H1 (cell line): ENCODE data around the gene SMYD4. TPM values are rescaled to one million over a fixed set of nuclear protein-coding genes. Genes with fewer than 3 reads are reported as not detected.

Experiments
- CTCF ChIA-PET: fragments of 300-600 bp; sonication (Branson Sonifier 250); formaldehyde crosslinking; loops from one replicate; lab custom pipeline; 2021; ENCODE audit not compliant: partially characterized antibody; lab: Charles Lee
- POLR2A ChIA-PET: fragments of 300-600 bp; sonication (Branson Sonifier 250); formaldehyde crosslinking; loops from one replicate; lab custom pipeline; 2021; ENCODE audit warnings: inconsistent platforms; ENCODE audit not compliant: partially characterized antibody; lab: Charles Lee
- DNase-seq, 2 experiments: peaks; one replicate each; pipeline versions ENCODE4 v3.0.0 to v3.0.0-alpha.2; 2010 to 2022; ENCODE audit warnings: low spot score in 2 of 2, low read depth in 1 of 2, mixed read lengths in 1 of 2
- FAIRE-seq: peaks from 2 replicates; lab custom pipeline; 2011; peaks lifted over from hg19 to GRCh38; lab: Jason Lieb, UNC
- H2AFZ ChIP-seq: 2 replicates; pipeline ENCODE4 v1.8.1; 2012; ENCODE audit warnings: low read length, inconsistent platforms
- H2AK5ac ChIP-seq: 2 replicates; pipeline ENCODE4 v1.6.1; 2013; ENCODE audit warnings: low read depth, low read length
- H2BK120ac ChIP-seq: replicated peaks from 2 replicates; pipeline ENCODE3; 2013; ENCODE audit warnings: low read depth, low read length, inconsistent platforms
- H2BK12ac ChIP-seq: 2 replicates; pipeline ENCODE4 v1.6.1; 2013; ENCODE audit warnings: low read depth, low read length
- H2BK15ac ChIP-seq: 2 replicates; pipeline ENCODE4 v1.6.1; 2013; ENCODE audit warnings: low read length
- H2BK20ac ChIP-seq: 2 replicates; pipeline ENCODE4 v1.6.1; 2013; ENCODE audit warnings: low read length
- H2BK5ac ChIP-seq: 2 replicates; pipeline ENCODE4 v1.6.1; 2013; ENCODE audit warnings: low read depth, low read length
- H3K14ac ChIP-seq: 2 replicates; pipeline ENCODE4 v1.6.1; 2013; ENCODE audit warnings: inconsistent platforms; ENCODE audit not compliant: insufficient read length
- H3K18ac ChIP-seq: 2 replicates; pipeline ENCODE4 v1.6.1; 2013; ENCODE audit warnings: low read length; ENCODE audit errors: extremely low read depth
- H3K23ac ChIP-seq: 2 replicates; pipeline ENCODE4 v1.6.1; 2013; ENCODE audit warnings: inconsistent platforms; ENCODE audit not compliant: insufficient read length
- H3K23me2 ChIP-seq: 2 replicates; pipeline ENCODE4 v1.6.1; 2013; ENCODE audit warnings: low read depth, low read length
- H3K27ac ChIP-seq: 2 replicates; pipeline ENCODE4 v1.6.1; 2011; ENCODE audit warnings: low read depth, low read length, inconsistent platforms
- H3K27me3 ChIP-seq, 4 experiments: replicated peaks in 1 of 4; 1 replicate in 1 of 4; 2 replicates in 3 of 4; pipeline versions ENCODE4 v1.6.1 to v1.8.1; 2011 to 2013; ENCODE audit warnings: low read length in 3 of 4, mild to moderate bottlenecking in 3 of 4, inconsistent platforms in 2 of 4, mixed read lengths in 2 of 4, moderate library complexity in 1 of 4; ENCODE audit not compliant: control insufficient read depth in 3 of 4, insufficient read depth in 3 of 4; ENCODE audit errors: extremely low read depth in 1 of 4
- H3K36me3 ChIP-seq, 4 experiments: 2 replicates each; pipeline versions ENCODE4 v1.6.1 to v1.8.1; 2011 to 2013; ENCODE audit warnings: mild to moderate bottlenecking in 4 of 4, low read length in 3 of 4, moderate library complexity in 2 of 4, control low read depth in 1 of 4, inconsistent platforms in 1 of 4; ENCODE audit not compliant: insufficient read depth in 4 of 4, control insufficient read depth in 2 of 4
- H3K4ac ChIP-seq: replicated peaks from 2 replicates; pipeline ENCODE3; 2013; ENCODE audit warnings: low read length, low read depth, mixed read lengths, inconsistent platforms; ENCODE audit not compliant: insufficient read length
- H3K4me1 ChIP-seq, 4 experiments: replicated peaks in 1 of 4; 1 replicate in 1 of 4; 2 replicates in 3 of 4; pipeline versions ENCODE4 v1.6.1 to v1.8.1; 2011 to 2013; ENCODE audit warnings: low read length in 3 of 4, inconsistent platforms in 2 of 4, mixed read lengths in 1 of 4; ENCODE audit not compliant: insufficient read depth in 4 of 4, control insufficient read depth in 3 of 4
- H3K4me2 ChIP-seq, 2 experiments: 2 replicates each; pipeline versions ENCODE4 v1.6.1 to v1.8.1; 2011 to 2013; ENCODE audit warnings: low read depth in 2 of 2, low read length in 2 of 2, control low read depth in 1 of 2, inconsistent platforms in 1 of 2, mild to moderate bottlenecking in 1 of 2; ENCODE audit not compliant: insufficient read depth in 1 of 2
- H3K4me3 ChIP-seq, 4 experiments: fragments of 200-600, 300-600 bp in 1 of 4; sonication (generic), shearing (Covaris generic), sonication (Bioruptor Twin) in 1 of 4; 2 replicates each; pipeline versions ENCODE4 v1.5.1 to v1.8.1; 2011 to 2016; ENCODE audit warnings: low read length in 4 of 4, low read depth in 3 of 4, control low read depth in 2 of 4, inconsistent platforms in 2 of 4, mild to moderate bottlenecking in 2 of 4, mixed read lengths in 1 of 4, moderate library complexity in 1 of 4; ENCODE audit not compliant: insufficient read depth in 2 of 4; ENCODE audit errors: extremely low read depth in 1 of 4
- H3K56ac ChIP-seq: replicated peaks from 2 replicates; pipeline ENCODE3; 2013; ENCODE audit warnings: low read depth, mild to moderate bottlenecking, mixed read lengths, low read length, inconsistent platforms; ENCODE audit not compliant: insufficient read length
- H3K79me1 ChIP-seq: 2 replicates; pipeline ENCODE4 v1.6.1; 2013; ENCODE audit warnings: low read depth, low read length, control low read depth
- H3K79me2 ChIP-seq, 2 experiments: 2 replicates each; pipeline versions ENCODE4 v1.6.1 to v1.8.1; 2012 to 2013; ENCODE audit warnings: low read length in 2 of 2, mild to moderate bottlenecking in 2 of 2, inconsistent platforms in 1 of 2; ENCODE audit not compliant: insufficient read depth in 2 of 2, control insufficient read depth in 1 of 2
- H3K9ac ChIP-seq, 4 experiments: replicated peaks in 1 of 4; 1 replicate in 1 of 4; 2 replicates in 3 of 4; pipeline versions ENCODE4 v1.6.1 to v1.8.1; 2011 to 2013; ENCODE audit warnings: low read depth in 3 of 4, low read length in 3 of 4, control low read depth in 2 of 4, mild to moderate bottlenecking in 2 of 4, moderate library complexity in 2 of 4, inconsistent platforms in 1 of 4; ENCODE audit errors: extremely low read depth in 1 of 4
- H3K9me3 ChIP-seq, 2 experiments: 2 replicates each; pipeline versions ENCODE4 v1.6.1 to v1.8.1; 2012 to 2013; ENCODE audit warnings: mild to moderate bottlenecking in 2 of 2, moderate library complexity in 2 of 2, control low read depth in 1 of 2, inconsistent platforms in 1 of 2, low read depth in 1 of 2, low read length in 1 of 2, mixed read lengths in 1 of 2; ENCODE audit not compliant: insufficient read depth in 2 of 2
- H4K20me1 ChIP-seq, 2 experiments: replicated peaks in 1 of 2; 2 replicates each; pipeline versions ENCODE3 to v1.8.1; 2011 to 2013; ENCODE audit warnings: inconsistent platforms in 2 of 2, low read length in 2 of 2, mild to moderate bottlenecking in 1 of 2; ENCODE audit not compliant: insufficient read depth in 2 of 2, control insufficient read depth in 1 of 2
- H4K5ac ChIP-seq: 2 replicates; pipeline ENCODE4 v1.6.1; 2013; ENCODE audit warnings: low read length, low read depth, mixed read lengths, inconsistent platforms; ENCODE audit not compliant: insufficient read length
- H4K8ac ChIP-seq: 2 replicates; pipeline ENCODE4 v1.8.0; 2013; ENCODE audit warnings: mild to moderate bottlenecking, moderate library complexity, low read length, inconsistent platforms; ENCODE audit not compliant: insufficient read depth; ENCODE audit errors: extremely low read depth
- H4K91ac ChIP-seq: replicated peaks from 2 replicates; pipeline ENCODE3; 2013; ENCODE audit warnings: low read length, mixed read lengths, inconsistent platforms; ENCODE audit not compliant: insufficient read length
- WGBS, 2 experiments: shearing (Covaris generic) in 1 of 2; methylation state at CpG; one replicate each; pipeline versions ENCODE4 v1.1.6 to v1.1.7; 2013 to 2015; ENCODE audit warnings: low lambda C conversion rate in 2 of 2, mixed read lengths in 2 of 2, inconsistent platforms in 1 of 2, low coverage in 1 of 2, missing lambda C conversion rate in 1 of 2; ENCODE audit not compliant: insufficient replicate concordance in 2 of 2, insufficient coverage in 1 of 2, insufficient read length in 1 of 2; ENCODE audit errors: extremely low coverage in 1 of 2, missing lambda C conversion rate in 1 of 2; 5-methylcytosine and 5-hydroxymethylcytosine counted together
- polyA plus RNA-seq, 7 experiments: library from polyadenylated mRNA; depleted of rRNA in 3 of 7; stranded (reverse) in 5 of 7; unstranded in 2 of 7; fragments of >200 nt in 5 of 7; fragments of 200-250 nt in 2 of 7; gene quantifications; 1 replicate in 5 of 7; 2 replicates in 1 of 7; 4 replicates in 1 of 7; pipeline versions ENCODE4 v1.2.1 to v1.2.3, GENCODE V29; 2011 to 2013; ENCODE audit warnings: missing spikeins in 2 of 7, mixed read lengths in 2 of 7
- total RNA-seq: library from RNA; stranded (reverse); fragmentation: NEBNext Ultra II Directional; extraction: Animal tissue kit (Norgen Biotek cat#: 25700); gene quantifications from 2 replicates; pipeline ENCODE4 v1.2.1, GENCODE V29; 2021

Gene SMYD4
- total and polyA plus RNA-seq, 2 of the 8 experiments (the other 6 are each of a cell fraction or from before 2014, with no cell fraction given): 10.5 to 23.4 TPM

DNA sequence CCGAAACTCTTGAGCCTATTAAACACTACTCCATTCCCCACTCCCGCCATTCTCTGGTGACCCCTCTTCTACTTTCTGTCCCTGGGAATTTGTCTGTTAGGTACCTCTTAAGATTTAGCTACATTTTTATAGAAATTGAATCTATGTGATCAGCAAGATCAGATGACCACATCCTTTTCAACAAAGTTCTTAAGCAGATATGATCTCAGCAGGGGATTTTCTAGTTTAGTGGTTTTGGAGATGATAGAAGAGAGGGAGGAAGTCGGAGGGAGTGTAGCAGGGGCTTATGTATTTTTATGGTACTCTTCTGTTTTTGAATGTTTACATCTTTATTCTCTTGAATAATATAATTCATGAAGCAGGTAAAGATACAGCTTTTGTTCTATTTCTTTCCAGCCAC, 40.9 kb upstream of the SMYD4 start:
- no peak overlapping the region for H4K8ac ChIP-seq

More for the DNA sequence above, 40.9 kb upstream of the SMYD4 start:
- POLR2A ChIA-PET: interaction anchor here (1.1 to 1.4 kb wide), 2 partner anchors 10 to 56 kb away, joined by 3 to 4 read pairs; no protein-coding TSS in a partner anchor
- H4K91ac ChIP-seq: no peak overlapping the region
- no peak overlapping the region for H3K56ac ChIP-seq
- no peaks in the 10 kb centered on the region for H3K9me3 ChIP-seq
- DNase-seq: no peak
- H3K4me1 ChIP-seq: no peaks in the 10 kb centered on the region
- no peak overlapping the region for H3K4me3 ChIP-seq
- H3K23me2 ChIP-seq: no peaks in the 10 kb centered on the region; the same call in 1 of the 2 replicates
- H4K20me1 ChIP-seq: peaks cover 2% of the 10 kb centered on the region in 2 experiments
- H3K23ac ChIP-seq: no peak overlapping the region
- no peak overlapping the region for H2BK120ac ChIP-seq
- H3K18ac ChIP-seq: no peak overlapping the region
- no peak overlapping the region for H4K5ac ChIP-seq
- H2BK20ac ChIP-seq: no peak overlapping the region
- H3K4ac ChIP-seq: no peak overlapping the region
- peaks cover 10 to 30% (median 19%) of the 10 kb centered on the region in 4 experiments for H3K36me3 ChIP-seq
- FAIRE-seq: no peak
- H2BK12ac ChIP-seq: no peak overlapping the region
- 0 out of 4 replicates have a peak, but pooled peaks cover 2 to 4% of the 10 kb centered on the region in 2 experiments for H3K79me2 ChIP-seq
- H2BK5ac ChIP-seq: no peak overlapping the region
- H3K27ac ChIP-seq: no peak overlapping the region
- WGBS, 2 experiments: 74% methylated on average over 3 of the region's 3 CpGs; no CpG with 5 or more reads in 1 of the 2 experiments
- no peak overlapping the region for H2AK5ac ChIP-seq
- H3K14ac ChIP-seq: no peak overlapping the region
- H2BK15ac ChIP-seq: no peak overlapping the region
- no peak overlapping the region for H2AFZ ChIP-seq
- H3K27me3 ChIP-seq: no peaks in the 10 kb centered on the region
- H3K9ac ChIP-seq: no peak overlapping the region
- H3K4me2 ChIP-seq: no peak overlapping the region
- H3K79me1 ChIP-seq: 0 out of 2 replicates have a peak, but pooled peaks cover 4% of the 10 kb centered on the region
- CTCF ChIA-PET: interaction anchor here (0.6 to 1.4 kb wide), 2 partner anchors 12 to 149 kb away, joined by 3 to 5 read pairs; no protein-coding TSS in a partner anchor
